HG03064 (cell line): Measurements from ENCODE around the gene RYR1.
"Not testable (repeated sequence)": the region's sequence is repeated elsewhere in the genome, so short reads cannot be mapped to it uniquely, and the experiment has no call there.

Experiments used
- ATAC-seq: cut with Tn5 transposase; IDR thresholded peaks from one replicate; pipeline ENCODE4 v1.9.1; 2021; ENCODE audit warnings: low read depth; ENCODE audit not compliant: unreplicated experiment

RYR1 gene

GRCh38 chr19:38399537-38399936 lies 34.0 kb upstream of the RYR1 start:
- ATAC-seq = no peak

GRCh38 chr19:38400361-38400760 lies 33.1 kb upstream of the RYR1 start:
- no peak for ATAC-seq

GRCh38 chr19:38401148-38401547 lies 32.3 kb upstream of the RYR1 start:
- no peak for ATAC-seq

GRCh38 chr19:38402623-38402966 lies 30.9 kb upstream of the RYR1 start:
- peak; percentile 17 for ATAC-seq

GRCh38 chr19:38402967-38403674 lies 30.4 kb upstream of the RYR1 start, which contains the start of gene FAM98C:
Gene FAM98C, plus strand, starts transcription at chr19:38403093. Its CDS starts 61 bp downstream, at chr19:38403154.
- ATAC-seq = peak; percentile 86

GRCh38 chr19:38404858-38405257 lies 28.6 kb upstream of the RYR1 start:
- no peak for ATAC-seq

- ATAC-seq = no peak
Measured at GRCh38 chr19:38405276-38405675, 28.2 kb upstream of the RYR1 start.

- no peak for ATAC-seq
Measured at GRCh38 chr19:38409631-38410133, 23.8 kb upstream of the RYR1 start.

- ATAC-seq = not testable (repeated sequence)
Measured at GRCh38 chr19:38410407-38410806, 23.1 kb upstream of the RYR1 start.

GRCh38 chr19:38411041-38411712 lies 22.3 kb upstream of the RYR1 start:
- ATAC-seq = no peak

- not testable (repeated sequence) for ATAC-seq
Measured at GRCh38 chr19:38411898-38412297, 21.6 kb upstream of the RYR1 start.

GRCh38 chr19:38412491-38412890 lies 21.0 kb upstream of the RYR1 start:
- ATAC-seq = no peak

GRCh38 chr19:38412961-38413360 lies 20.5 kb upstream of the RYR1 start:
- ATAC-seq = no peak

- ATAC-seq = no peak
Measured at GRCh38 chr19:38413416-38413815, 20.1 kb upstream of the RYR1 start.

GRCh38 chr19:38417146-38417543 lies 16.3 kb upstream of the RYR1 start:
- no peak for ATAC-seq

- ATAC-seq = no peak
Measured at GRCh38 chr19:38417544-38418506, 15.7 kb upstream of the RYR1 start.

- no peak for ATAC-seq
Measured at GRCh38 chr19:38420935-38421334, 12.6 kb upstream of the RYR1 start.

- ATAC-seq = no peak
Measured at GRCh38 chr19:38421856-38422255, 11.6 kb upstream of the RYR1 start.

- no peak for ATAC-seq
Measured at GRCh38 chr19:38422438-38422837, 11.1 kb upstream of the RYR1 start.

- ATAC-seq = no peak
Measured at GRCh38 chr19:38424272-38424671, 9.2 kb upstream of the RYR1 start.
